NB4 (cell line): ENCODE measurements around the gene MKRN2OS.

Source experiments
- MAX ChIP-seq: IDR thresholded peaks from 2 replicates; pipeline ENCODE4 v1.6.1; 2011; ENCODE audit warnings: low read depth, low read length
- MYC ChIP-seq: IDR thresholded peaks from 2 replicates; pipeline ENCODE4 v1.6.1; 2011; ENCODE audit warnings: low read depth, low read length
- TF ChIP-seq, protein P1 (sequence below): IDR thresholded peaks from one replicate; pipeline ENCODE4 v1.5.1; 2012; ENCODE audit warnings: low read depth, low read length

DNA sequence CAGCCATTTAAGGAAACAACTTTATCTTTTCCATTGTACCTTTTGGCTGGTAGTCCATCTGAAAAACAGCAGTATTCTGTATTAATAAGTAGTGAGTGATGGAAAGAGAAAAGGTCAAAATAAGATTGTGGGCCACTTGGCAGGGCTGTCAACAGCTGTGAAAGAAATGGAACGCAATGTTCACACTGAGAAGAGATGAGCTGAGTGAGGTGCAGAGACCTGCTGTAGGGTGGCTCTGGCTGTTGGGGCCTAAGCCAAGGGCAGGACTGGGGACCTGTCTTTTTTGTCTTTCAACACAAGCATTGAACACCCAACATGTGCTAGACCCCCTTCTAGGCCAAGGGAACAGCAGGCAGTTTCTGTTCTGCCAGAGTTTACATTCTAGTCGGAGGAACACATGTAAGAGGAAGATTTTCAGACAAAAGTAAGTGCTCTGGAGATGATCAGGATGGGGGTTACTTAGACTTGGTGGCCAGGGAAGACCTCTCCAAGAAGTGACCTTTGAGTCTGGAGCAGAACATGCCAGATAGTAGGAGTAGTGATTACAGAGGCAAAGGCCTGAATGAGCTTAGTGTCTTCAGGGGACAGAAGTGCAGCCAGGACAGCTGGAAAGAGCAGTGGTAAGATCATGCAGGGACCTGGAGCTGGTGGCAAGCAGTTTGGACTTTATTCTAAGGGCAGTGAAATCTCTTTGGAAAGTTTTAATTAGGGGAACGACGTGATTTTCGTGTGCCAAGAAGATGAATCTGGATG, 31.4 kb downstream of the MKRN2OS start:
- TF ChIP-seq, protein P1, sequence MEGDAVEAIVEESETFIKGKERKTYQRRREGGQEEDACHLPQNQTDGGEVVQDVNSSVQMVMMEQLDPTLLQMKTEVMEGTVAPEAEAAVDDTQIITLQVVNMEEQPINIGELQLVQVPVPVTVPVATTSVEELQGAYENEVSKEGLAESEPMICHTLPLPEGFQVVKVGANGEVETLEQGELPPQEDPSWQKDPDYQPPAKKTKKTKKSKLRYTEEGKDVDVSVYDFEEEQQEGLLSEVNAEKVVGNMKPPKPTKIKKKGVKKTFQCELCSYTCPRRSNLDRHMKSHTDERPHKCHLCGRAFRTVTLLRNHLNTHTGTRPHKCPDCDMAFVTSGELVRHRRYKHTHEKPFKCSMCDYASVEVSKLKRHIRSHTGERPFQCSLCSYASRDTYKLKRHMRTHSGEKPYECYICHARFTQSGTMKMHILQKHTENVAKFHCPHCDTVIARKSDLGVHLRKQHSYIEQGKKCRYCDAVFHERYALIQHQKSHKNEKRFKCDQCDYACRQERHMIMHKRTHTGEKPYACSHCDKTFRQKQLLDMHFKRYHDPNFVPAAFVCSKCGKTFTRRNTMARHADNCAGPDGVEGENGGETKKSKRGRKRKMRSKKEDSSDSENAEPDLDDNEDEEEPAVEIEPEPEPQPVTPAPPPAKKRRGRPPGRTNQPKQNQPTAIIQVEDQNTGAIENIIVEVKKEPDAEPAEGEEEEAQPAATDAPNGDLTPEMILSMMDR, result no peak
- TF ChIP-seq MYC, result no peak
- TF ChIP-seq MAX, result no peak
